ENCODE results near the gene CSRP1.
"Not testable (repeated sequence)": the region's sequence is repeated elsewhere in the genome, so short reads cannot be mapped to it uniquely, and the experiment has no call there.

CSRP1 gene

GRCh38 chr1:201497935-201498509 lies 8.9 kb downstream of the CSRP1 start:
- DNase-seq (ENCODE audit: low read depth in 2 of 2): no peak

GRCh38 chr1:201496296-201496690 lies 10.6 kb downstream of the CSRP1 start:
- no peak for DNase-seq (ENCODE audit: low read depth in 2 of 2)

- no peak for DNase-seq (ENCODE audit: low read depth in 2 of 2)
Observed at GRCh38 chr1:201495551-201496295, 11.2 kb downstream of the CSRP1 start.

GRCh38 chr1:201493757-201494617 lies 12.9 kb downstream of the CSRP1 start:
- no peak for DNase-seq (ENCODE audit: low read depth in 2 of 2)

- DNase-seq (ENCODE audit: low read depth in 2 of 2): not testable (repeated sequence)
Observed at GRCh38 chr1:201493026-201493656, 13.8 kb downstream of the CSRP1 start.

- DNase-seq (ENCODE audit: low read depth in 2 of 2): no peak
Observed at GRCh38 chr1:201491896-201492511, 14.9 kb downstream of the CSRP1 start.

GRCh38 chr1:201490708-201491131 lies 16.2 kb downstream of the CSRP1 start:
- DNase-seq (ENCODE audit: low read depth in 2 of 2): no peak

GRCh38 chr1:201489643-201490261 lies 17.2 kb downstream of the CSRP1 start:
- no peak for DNase-seq (ENCODE audit: low read depth in 2 of 2)

- no peak for DNase-seq (ENCODE audit: low read depth in 2 of 2)
Observed at GRCh38 chr1:201488830-201489589, 17.9 kb downstream of the CSRP1 start.

- no peak for DNase-seq (ENCODE audit: low read depth in 2 of 2)
Observed at GRCh38 chr1:201487742-201488141, 19.2 kb downstream of the CSRP1 start.

GRCh38 chr1:201486187-201486586 lies 20.7 kb downstream of the CSRP1 start:
- no peak for DNase-seq (ENCODE audit: low read depth in 2 of 2)

GRCh38 chr1:201485184-201485774 lies 21.6 kb downstream of the CSRP1 start:
- no peak for DNase-seq (ENCODE audit: low read depth in 2 of 2)

- DNase-seq (ENCODE audit: low read depth in 2 of 2): no peak
Observed at GRCh38 chr1:201483373-201483949, 23.5 kb downstream of the CSRP1 start.

- DNase-seq (ENCODE audit: low read depth in 2 of 2): no peak
Observed at GRCh38 chr1:201482755-201483154, 24.2 kb downstream of the CSRP1 start.

GRCh38 chr1:201481761-201482493 lies 25.0 kb downstream of the CSRP1 start:
- peak; percentile 50 to 62 for DNase-seq (ENCODE audit: low read depth in 2 of 2)

- no peak for DNase-seq (ENCODE audit: low read depth in 2 of 2)
Observed at GRCh38 chr1:201481004-201481380, 25.9 kb downstream of the CSRP1 start.

- peak; percentile 3 to 12 for DNase-seq (ENCODE audit: low read depth in 2 of 2)
Observed at GRCh38 chr1:201480231-201481003, 26.5 kb downstream of the CSRP1 start.

GRCh38 chr1:201479201-201479730 lies 27.7 kb downstream of the CSRP1 start:
- no peak for DNase-seq (ENCODE audit: low read depth in 2 of 2)
